HUES64 (cell line): ENCODE measurements around the gene OBSCN.
"Not testable (repeated sequence)": the region's sequence is repeated elsewhere in the genome, so short reads cannot be mapped to it uniquely, and the experiment has no call there.

Experiments
- H3K27ac ChIP-seq: 2 replicates; pipeline ENCODE4 v1.7.0; 2013; ENCODE audit warnings: low read depth, low read length, inconsistent platforms
- H3K27me3 ChIP-seq: 2 replicates; pipeline ENCODE4 v1.6.1; 2013; ENCODE audit warnings: mild to moderate bottlenecking, low read length; ENCODE audit not compliant: insufficient read depth
- H3K36me3 ChIP-seq: 2 replicates; pipeline ENCODE4 v1.6.1; 2013; ENCODE audit warnings: mild to moderate bottlenecking, low read length; ENCODE audit not compliant: insufficient read depth
- H3K4me1 ChIP-seq: 2 replicates; pipeline ENCODE4 v1.6.1; 2013; ENCODE audit warnings: mild to moderate bottlenecking, low read length, moderate library complexity; ENCODE audit not compliant: insufficient read depth
- H3K4me3 ChIP-seq: 2 replicates; pipeline ENCODE4 v1.5.1; 2013; ENCODE audit warnings: mild to moderate bottlenecking, low read length, moderate library complexity
- H3K9ac ChIP-seq: 2 replicates; pipeline ENCODE4 v1.6.1; 2013; ENCODE audit warnings: mild to moderate bottlenecking, low read depth, low read length
- H3K9me3 ChIP-seq: 2 replicates; pipeline ENCODE4 v1.6.1; 2013; ENCODE audit warnings: low read depth, low read length; ENCODE audit not compliant: insufficient read depth
- whole genome bisulfite sequencing: fragments of 150-250, 120-280 bp; methylation state at CpG from one replicate; pipeline ENCODE4 v1.1.7; 2013; ENCODE audit warnings: missing lambda C conversion rate; 5-methylcytosine and 5-hydroxymethylcytosine counted together

OBSCN gene

DNA sequence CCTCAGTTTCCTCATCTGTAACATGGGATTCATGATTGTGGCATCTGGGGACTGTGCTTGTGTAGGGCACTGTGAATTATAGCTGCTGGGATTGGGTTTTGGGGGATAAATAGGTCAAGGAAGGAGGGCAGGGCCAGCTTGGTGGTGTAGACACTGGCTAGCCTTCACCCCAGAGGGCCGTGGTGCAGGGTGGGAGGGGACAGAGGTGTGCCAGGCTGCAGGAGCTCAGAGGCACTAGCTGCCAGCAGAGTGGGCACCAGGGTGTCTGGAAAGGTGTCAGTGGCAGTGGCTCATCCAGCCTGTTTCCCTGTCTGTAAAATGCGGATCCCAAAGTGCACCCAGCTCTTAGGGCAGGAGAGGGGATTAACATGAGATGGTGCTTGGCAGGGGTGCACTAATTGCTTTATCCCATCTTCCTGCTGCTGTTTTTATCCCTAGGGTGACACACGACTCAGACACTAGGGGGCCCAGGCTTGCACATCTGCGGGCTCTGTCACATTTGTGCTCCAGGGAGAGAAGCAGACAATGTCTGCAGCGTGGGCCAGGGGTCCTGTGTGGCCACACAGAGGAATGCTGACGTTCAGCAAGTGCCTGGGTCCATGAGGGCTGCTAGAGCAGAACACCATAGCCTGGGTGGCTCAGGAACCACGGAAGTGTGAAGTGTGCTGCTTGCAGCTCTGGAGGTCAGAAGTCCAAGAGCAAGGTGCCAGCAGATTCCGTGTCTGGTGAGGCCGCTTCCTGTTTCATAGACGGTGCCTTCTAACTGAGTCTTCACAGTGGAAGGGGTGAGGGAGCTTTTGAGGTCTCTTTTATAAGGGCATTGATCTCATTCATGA lies 19.3 kb downstream of the OBSCN start:
- Histone ChIP-seq H3K4me1 (no peaks in the 10 kb centered on the region), H3K9me3 (no peaks in the 10 kb centered on the region; the same call in 1 of the 2 replicates), H3K27me3 (no peaks in the 10 kb centered on the region), H3K36me3 (peaks cover 85% of the 10 kb centered on the region), H3K4me3 (no peak overlapping the region), H3K27ac (no peak overlapping the region), H3K9ac (no peak overlapping the region)
- WGBS = 90% methylated on average over 10 of the region's 10 CpGs

DNA sequence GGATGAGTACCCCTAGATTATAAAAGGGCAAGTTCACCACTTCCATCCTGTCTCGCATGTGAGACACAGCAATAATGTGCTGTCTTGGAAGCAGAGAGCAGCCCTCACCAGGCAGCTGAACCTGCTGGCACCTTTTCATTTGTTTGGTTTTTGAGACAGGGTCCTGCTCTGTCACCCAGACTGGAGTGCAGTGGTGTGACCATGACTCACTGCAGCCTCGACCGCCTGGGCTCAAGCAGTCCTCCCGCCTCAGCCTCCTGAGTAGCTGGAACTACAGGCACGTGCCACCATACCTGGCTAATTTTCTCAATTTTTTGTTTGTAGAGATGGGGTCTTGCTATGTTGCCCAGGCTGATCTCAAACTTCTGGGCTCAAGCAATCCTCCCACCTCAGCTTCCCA lies 20.3 kb downstream of the OBSCN start:
- H3K4me1 ChIP-seq, H3K9me3 ChIP-seq, H3K27ac ChIP-seq, H3K27me3 ChIP-seq, H3K4me3 ChIP-seq, H3K9ac ChIP-seq: not testable (repeated sequence)
- peaks cover 88% of the 10 kb centered on the region for H3K36me3 ChIP-seq
- WGBS = 95% methylated on average over 5 of the region's 5 CpGs

DNA sequence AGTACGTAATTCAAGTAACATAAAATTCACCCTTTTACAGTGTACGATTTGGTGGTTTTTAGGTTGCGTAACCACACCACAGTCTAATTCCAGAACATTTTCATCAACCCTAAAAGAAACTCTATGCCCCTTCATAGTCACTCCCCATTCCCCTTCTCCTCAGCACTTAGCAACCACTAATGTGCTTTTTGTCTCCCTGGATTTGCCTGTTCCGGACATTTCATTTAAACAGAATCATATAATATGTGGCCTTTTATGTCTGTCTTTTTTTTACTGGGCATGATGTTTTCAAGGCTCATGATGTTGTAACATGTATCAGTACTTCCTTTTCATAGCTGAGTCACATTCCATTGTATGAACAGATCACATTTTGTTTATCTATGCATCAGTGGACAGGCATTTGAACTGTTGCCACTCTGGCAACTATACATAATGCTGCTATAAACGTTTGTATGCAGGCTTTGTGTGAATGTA lies 20.8 kb downstream of the OBSCN start:
- H3K27me3 ChIP-seq = no peaks in the 10 kb centered on the region
- 94% methylated on average over 5 of the region's 5 CpGs for WGBS

GRCh38 chr1:228231189-228231588 lies 23.3 kb downstream of the OBSCN start:
- Histone ChIP-seq H3K4me3 (no peak overlapping the region), H3K4me1 (no peaks in the 10 kb centered on the region), H3K9ac (no peak overlapping the region), H3K36me3 (peaks cover 77% of the 10 kb centered on the region), H3K27me3 (no peaks in the 10 kb centered on the region), H3K27ac (no peak overlapping the region), H3K9me3 (no peaks in the 10 kb centered on the region)
- WGBS = 94% methylated on average over 2 of the region's 2 CpGs

More for the DNA sequence above, 20.8 kb downstream of the OBSCN start:
- H3K4me3 ChIP-seq = no peak overlapping the region
- H3K36me3 ChIP-seq = peaks cover 92% of the 10 kb centered on the region
- no peak overlapping the region for H3K9ac ChIP-seq
- H3K27ac ChIP-seq = no peak overlapping the region
- H3K9me3 ChIP-seq = no peaks in the 10 kb centered on the region; the same call in 1 of the 2 replicates
- H3K4me1 ChIP-seq = no peaks in the 10 kb centered on the region

DNA sequence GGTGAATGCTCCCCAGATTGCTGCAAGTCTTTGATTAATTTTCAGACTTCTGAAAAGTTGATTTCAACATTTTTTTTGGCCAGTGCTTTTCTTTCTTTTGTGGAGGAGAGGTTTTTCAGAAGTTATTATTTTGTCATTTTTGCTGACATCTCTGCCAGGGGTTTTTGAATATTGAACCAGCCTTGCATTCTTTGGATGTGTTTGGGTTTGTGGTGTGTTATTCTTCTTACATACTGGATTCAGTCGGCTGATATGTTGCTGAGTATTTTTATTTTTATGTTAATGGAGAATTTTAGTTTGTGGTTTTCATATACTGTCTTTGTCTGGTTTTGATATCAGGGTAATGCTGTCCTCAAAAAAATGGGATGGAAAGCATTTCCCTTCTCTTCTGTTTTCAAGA lies 25.3 kb downstream of the OBSCN start:
- 93% methylated on average over 1 of the region's 1 CpG for WGBS
- H3K4me1 ChIP-seq = no peaks in the 10 kb centered on the region
- H3K4me3 ChIP-seq = no peak overlapping the region
- H3K9me3 ChIP-seq = no peaks in the 10 kb centered on the region
- H3K36me3 ChIP-seq = peaks cover 63% of the 10 kb centered on the region
- H3K27ac ChIP-seq = no peak overlapping the region
- H3K9ac ChIP-seq = no peak overlapping the region
- no peaks in the 10 kb centered on the region for H3K27me3 ChIP-seq

DNA sequence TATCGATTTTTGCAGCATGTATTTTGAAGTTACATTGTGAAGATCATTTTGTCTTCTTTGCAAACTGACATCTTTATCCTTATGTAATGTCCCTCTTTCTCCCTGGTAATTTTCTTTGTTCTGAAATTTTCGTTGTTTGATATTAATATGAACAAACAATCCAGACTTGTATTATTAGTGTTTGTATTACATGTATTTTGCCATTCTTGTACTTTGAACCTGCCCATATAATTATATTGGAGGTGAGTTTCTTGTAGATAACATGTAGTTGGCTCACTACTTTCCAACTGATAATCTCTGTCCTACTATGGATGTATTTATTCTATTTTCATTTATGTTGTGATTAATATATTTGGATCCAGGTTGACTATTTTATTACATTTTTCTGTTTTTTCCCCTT lies 27.1 kb downstream of the OBSCN start:
- 90% methylated on average over 1 of the region's 2 CpGs for WGBS

DNA sequence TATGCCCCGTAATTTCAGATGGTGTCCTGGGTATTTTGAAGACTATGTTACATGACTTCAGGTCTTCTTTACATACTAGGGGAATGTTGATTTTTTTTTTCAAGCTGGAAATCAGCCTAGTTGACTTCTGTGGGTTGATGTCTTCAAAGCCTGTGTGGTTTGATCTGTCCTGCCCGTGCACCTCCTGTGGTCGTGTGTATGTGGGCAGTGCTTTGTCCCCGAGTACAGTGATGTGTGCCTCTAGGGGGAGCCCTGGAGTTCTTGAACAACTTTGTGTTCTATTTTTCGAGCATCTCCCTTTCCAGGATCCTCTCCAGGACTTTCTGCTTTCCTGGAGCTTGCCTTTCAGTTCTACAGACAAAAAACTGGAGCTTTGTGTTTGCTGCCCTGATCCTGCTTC lies 28.9 kb downstream of the OBSCN start:
- 60% methylated on average over 5 of the region's 5 CpGs for WGBS
- peaks cover 65% of the 10 kb centered on the region for H3K36me3 ChIP-seq
- H3K9me3 ChIP-seq = peaks cover 18% of the 10 kb centered on the region

More for the DNA sequence above, 27.1 kb downstream of the OBSCN start:
- Histone ChIP-seq H3K4me1 (no peaks in the 10 kb centered on the region), H3K9me3 (0 out of 2 replicates have a peak, but pooled peaks cover 3% of the 10 kb centered on the region), H3K36me3 (peaks cover 68% of the 10 kb centered on the region), H3K4me3 (no peak overlapping the region), H3K27me3 (no peaks in the 10 kb centered on the region), H3K27ac (no peak overlapping the region), H3K9ac (no peak overlapping the region)

GRCh38 chr1:228238007-228238406 lies 30.2 kb downstream of the OBSCN start:
- H3K4me1 ChIP-seq = no peaks in the 10 kb centered on the region
- no peak overlapping the region for H3K9ac ChIP-seq
- H3K27ac ChIP-seq = no peak overlapping the region
- no peak overlapping the region for H3K4me3 ChIP-seq
- 96% methylated on average over 7 of the region's 7 CpGs for WGBS
- H3K9me3 ChIP-seq = peaks cover 31% of the 10 kb centered on the region
- no peaks in the 10 kb centered on the region for H3K27me3 ChIP-seq
- peaks cover 66% of the 10 kb centered on the region for H3K36me3 ChIP-seq

More for the DNA sequence above, 28.9 kb downstream of the OBSCN start:
- no peak overlapping the region for H3K27ac ChIP-seq
- H3K4me3 ChIP-seq = no peak overlapping the region
- H3K27me3 ChIP-seq = no peaks in the 10 kb centered on the region
- H3K4me1 ChIP-seq = no peaks in the 10 kb centered on the region
- no peak overlapping the region for H3K9ac ChIP-seq

DNA sequence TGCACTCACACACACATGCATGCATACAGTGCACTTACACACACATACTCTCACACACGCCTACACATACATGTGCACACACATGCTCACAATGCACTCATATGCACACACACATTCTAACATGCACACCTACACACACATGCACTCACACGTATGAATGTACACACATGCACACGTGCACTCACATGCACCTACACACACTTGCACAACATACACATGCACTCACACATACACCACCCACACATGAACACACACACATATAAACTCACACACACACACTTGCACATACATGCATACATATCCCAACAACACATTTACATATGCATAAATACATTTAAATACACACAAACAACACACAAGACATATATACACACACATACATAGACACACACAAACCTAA lies 30.6 kb downstream of the OBSCN start:
- H3K9me3 ChIP-seq = peaks cover 35% of the 10 kb centered on the region
- H3K27me3 ChIP-seq = no peaks in the 10 kb centered on the region
- no peaks in the 10 kb centered on the region for H3K4me1 ChIP-seq
- WGBS = 61% methylated on average over 3 of the region's 3 CpGs
- no peak overlapping the region for H3K4me3 ChIP-seq
- peaks cover 67% of the 10 kb centered on the region for H3K36me3 ChIP-seq
- no peak overlapping the region for H3K27ac ChIP-seq
- no peak overlapping the region for H3K9ac ChIP-seq

DNA sequence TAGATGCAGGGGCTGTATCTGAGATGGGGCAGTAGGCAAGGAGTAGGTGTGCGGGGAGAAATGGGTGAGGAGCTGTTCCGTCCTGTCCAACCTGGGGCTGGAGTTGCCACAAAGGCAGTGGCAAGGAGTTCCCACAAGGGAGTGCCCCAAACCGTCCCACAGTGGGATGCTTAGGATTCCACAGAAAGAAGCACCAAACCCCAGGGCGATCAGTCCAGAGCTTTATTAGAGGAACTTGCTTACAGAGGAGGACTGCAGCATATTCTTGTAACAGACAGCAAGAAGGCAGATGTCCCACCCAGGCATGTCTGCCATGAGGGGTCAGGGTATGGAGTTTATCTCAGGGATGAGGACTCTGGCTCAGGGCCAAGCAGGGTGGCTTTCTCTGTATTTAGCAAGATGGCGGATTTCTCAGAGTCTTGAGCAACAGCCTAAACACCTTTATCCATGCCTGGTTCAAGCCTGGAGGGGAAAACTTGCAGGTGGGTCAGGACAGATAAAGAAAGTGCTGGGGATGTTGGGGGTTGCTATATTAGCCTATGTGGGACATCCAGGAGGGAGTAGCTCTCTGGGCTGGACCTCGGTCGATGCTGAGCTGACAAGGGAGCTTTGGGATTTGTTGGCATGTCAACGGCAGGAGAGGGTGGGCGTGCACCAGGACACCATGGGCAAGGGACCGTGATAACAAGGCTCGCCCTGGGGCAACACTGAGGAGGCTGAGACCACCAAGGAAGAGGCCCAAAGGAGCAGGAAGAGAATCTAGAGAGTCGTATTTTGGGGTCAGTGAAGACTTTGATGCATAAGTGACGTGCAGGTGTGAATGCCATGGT lies 32.8 kb downstream of the OBSCN start:
- H3K9ac ChIP-seq = no peak overlapping the region
- no peaks in the 10 kb centered on the region for H3K27me3 ChIP-seq
- H3K36me3 ChIP-seq = peaks cover 76% of the 10 kb centered on the region
- H3K4me1 ChIP-seq = no peaks in the 10 kb centered on the region
- peaks cover 54% of the 10 kb centered on the region for H3K9me3 ChIP-seq
- 89% methylated on average over 13 of the region's 13 CpGs for whole genome bisulfite sequencing
- no peak overlapping the region for H3K4me3 ChIP-seq
- no peak overlapping the region for H3K27ac ChIP-seq

DNA sequence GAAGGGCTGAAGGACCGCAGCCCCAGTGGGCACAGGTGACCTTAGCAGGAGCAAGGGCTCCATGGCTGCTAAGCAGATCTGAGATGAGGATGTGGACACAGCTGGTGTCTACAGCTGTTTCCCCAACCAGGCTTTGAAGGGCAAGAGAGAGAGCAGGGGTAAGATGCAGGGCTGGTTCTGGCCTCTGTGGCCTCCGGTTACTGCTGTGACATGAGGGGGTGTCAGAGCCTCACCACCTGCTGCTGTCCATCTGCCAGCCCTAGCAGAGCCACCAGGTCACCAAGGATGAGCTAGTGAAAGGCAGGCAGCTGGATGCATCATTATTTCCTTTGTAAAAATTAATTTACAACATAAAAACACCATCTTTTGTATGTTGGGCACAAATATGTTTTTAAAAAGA lies 33.4 kb downstream of the OBSCN start:
- H3K27ac ChIP-seq = no peak overlapping the region
- no peaks in the 10 kb centered on the region for H3K4me1 ChIP-seq
- no peaks in the 10 kb centered on the region for H3K27me3 ChIP-seq
- H3K4me3 ChIP-seq = no peak overlapping the region
- peaks cover 83% of the 10 kb centered on the region for H3K36me3 ChIP-seq
- H3K9ac ChIP-seq = no peak overlapping the region
- 96% methylated on average over 2 of the region's 2 CpGs for WGBS
- peaks cover 54% of the 10 kb centered on the region for H3K9me3 ChIP-seq
